Activated CD4-positive, alpha-beta T cell treated with anti-CD3 and anti-CD28 coated beads for 1 hour (primary cell): ENCODE measurements around the gene TFDP2.
"Not testable (repeated sequence)": the region's sequence is repeated elsewhere in the genome, so short reads cannot be mapped to it uniquely, and the experiment has no call there.

ENCODE experiments used
- DNase-seq: peaks from one replicate; pipeline ENCODE4 v3.0.0-alpha.2; 2020

The TFDP2 gene

DNA sequence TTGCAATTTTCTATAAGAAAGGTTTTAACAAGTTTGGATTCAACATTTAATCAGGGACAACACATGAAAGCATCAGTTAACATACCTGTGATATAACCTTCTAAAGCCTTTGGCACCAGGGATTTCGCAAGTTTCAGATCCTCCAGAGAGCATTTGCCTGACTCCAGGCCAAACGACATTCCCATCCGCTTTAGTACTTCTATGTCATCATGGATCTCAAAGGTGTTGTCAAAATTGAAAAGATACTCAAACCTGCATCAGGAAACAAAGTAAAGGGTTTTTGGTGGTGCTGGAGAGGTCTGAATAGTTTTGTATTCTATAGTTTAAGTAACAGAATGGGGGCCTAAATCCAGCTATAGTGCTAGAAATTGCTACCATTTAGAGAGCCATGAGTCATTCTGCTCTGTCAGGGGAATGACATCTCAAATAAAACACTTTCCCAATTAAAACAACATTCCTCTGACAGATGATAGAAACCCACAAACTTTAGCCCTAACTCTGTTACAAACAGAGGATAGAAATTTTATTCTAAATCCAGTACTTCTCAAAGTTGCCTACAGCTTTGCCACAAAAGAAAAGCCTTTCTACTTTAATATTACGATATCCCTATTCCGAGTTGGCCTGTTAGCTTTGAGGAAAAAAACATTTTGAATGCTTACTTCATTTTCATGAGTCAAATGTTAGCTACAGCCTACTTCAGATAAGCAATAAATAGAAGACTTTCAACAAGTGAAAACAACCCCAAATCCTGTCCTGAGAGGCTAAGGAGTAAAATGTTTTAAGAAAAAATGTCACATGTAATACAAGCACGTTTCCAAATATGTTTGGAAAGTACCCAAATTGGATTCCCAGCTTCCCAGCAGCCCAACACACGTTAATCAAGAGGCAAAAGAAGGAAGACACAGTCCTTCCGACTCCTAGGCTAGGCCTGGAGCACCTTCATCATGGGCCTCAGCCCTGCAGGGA lies 189.5 kb downstream of the TFDP2 start:
- DNase-seq = no peak

DNA sequence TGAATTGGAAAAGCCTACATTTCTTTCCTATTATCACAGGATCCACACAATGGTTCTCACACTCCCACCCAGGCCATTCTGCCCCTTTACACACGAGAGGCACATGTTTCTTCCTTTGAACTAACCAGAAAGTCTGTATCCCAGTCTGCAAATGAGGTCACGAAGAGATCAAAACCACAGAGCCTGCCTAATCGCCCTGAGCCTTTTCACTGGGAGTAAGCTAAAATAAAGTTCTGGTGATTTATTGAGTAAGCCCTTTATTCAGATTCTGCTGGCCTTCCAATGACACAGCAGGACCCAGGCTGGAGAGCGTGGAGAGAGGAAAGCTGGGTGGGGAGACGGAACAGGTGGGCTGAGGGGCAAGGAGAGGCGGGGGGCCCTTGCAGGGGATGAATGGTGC lies 194.2 kb downstream of the TFDP2 start:
- no peak for DNase-seq

DNA sequence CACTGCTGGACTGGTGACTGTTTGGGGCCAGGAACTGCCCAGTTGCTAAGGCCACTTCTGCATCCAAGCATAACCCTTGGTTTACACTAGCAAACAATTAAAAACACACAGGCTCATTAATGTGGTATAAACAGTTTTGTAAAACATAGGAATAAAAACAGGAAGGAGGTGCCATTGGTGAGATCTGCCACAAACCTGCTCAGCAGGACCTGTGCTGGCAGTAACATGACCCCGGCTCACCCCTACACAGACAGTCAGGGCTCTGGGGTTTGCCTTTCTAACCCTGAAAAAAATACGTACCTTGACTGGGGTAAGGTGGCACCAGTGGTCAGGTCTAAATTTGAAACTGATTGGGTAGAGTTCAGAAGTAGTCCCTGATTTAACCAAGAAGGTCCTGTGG lies 196.7 kb downstream of the TFDP2 start:
- no peak for DNase-seq

DNA sequence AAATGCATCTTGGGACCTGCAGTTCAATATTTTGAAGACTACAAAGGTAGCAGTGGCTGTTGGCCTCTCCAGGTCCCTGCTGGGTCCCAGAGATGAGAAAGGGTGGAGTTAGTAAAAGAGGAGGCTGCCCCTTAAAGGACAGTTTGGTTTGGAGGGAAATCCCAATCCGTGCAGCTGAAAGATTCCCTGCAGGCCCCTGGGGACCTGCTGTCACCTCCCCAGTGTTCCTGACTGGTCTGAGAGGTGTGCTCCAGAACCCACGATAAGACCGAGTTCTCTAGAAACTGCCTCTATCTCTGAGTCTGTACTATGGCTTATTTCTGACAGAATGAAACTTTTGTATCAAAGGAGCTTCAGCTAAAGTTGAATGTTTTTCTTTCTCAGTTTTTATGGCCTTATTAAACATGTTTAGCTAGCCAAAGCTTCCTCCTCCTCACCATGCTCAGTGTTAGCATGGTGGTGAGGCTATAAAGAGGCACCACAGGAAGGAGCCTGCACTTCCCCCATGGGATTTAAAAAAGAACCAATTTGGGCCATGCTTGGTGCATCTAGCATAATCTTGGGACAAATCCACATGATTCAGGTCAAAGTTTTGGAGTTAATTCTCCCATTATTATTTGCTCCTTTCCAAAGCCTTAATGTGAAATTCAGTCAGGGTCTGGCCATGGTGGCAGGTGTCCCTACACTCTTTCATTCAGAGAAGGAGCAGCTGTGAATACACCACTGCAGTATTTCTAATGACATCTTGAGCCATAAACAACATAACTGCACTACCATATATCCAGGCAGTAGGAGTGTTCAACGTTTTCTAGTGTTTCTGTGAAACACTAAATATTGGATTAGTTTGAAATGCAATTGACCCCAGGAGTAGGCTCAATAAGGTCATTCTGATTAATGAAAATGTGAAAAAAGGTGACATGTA lies 198.5 kb downstream of the TFDP2 start:
- no peak for DNase-seq

DNA sequence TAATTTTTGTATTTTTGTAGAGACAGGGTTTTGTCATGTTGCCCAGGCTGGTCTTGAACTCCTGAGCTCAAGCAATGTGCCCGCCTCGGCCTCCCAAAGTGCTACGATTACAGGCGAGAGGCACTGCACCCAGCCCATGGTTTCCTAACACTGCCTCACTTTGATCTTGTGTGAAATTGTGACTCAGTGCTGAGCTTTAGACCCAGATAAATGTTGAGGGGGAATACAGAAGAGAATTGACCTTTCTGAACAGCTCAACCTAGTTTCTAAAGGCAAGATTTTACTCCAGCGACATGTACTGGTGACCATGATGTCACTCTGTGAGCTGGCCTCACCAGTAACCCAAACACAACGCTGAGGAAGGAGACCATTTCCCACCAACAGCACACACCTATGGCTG lies 199.4 kb downstream of the TFDP2 start:
- no peak for DNase-seq

DNA sequence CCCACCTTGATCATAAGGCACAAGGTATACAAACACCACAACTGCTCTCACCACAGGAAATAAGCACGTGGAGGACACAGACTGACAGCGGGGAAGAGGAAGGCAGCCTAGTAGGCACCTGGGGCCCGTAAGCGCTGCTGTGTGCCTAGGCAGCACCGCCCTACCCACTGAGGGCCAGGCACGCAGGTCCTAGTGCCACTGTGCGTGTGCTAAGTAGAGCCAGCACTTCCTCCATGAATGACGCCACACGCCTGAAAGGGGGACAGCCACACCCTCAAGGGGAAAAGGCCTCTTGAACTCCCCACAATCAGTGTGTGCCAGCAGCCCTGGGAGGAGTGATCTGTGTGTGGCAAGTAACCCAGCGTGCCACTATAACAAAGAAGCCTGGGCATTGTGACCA lies 199.9 kb downstream of the TFDP2 start:
- DNase-seq = no peak

DNA sequence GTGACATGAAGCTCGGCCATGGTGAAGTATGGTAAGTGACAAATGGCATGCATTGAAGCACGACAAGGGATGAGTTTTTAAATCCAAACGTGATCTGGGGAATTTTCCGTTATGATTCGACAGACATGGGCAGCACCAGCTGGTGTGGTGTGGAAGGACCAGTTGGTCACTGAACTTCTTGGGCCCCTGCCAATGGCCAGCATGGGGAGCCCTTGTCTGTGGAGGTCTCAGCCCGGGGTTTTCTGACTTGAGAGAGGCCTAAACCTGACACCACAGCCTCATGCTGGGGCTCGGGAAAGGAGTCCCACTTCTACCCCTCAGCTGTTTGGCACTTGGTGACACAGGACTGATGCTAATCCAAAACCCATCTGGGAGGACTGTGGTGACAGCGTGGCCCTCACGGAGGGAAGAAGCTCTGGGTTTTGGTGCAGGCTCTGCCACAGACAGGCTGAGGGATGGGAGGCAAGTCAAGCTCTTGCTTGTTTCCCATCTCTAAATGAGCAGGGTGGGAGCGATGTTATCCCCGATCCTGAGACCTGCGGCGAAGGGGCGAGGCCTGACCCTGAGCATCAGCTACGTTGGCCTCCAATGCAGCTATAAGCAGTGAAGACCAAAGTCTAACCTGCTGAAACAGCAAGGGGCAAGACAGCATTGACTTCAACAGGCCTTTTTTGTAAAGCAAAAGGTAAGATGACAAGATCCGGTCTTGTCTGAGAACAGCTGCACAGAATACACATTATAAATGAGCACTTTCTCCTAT lies 203.4 kb downstream of the TFDP2 start:
- DNase-seq = no peak

DNA sequence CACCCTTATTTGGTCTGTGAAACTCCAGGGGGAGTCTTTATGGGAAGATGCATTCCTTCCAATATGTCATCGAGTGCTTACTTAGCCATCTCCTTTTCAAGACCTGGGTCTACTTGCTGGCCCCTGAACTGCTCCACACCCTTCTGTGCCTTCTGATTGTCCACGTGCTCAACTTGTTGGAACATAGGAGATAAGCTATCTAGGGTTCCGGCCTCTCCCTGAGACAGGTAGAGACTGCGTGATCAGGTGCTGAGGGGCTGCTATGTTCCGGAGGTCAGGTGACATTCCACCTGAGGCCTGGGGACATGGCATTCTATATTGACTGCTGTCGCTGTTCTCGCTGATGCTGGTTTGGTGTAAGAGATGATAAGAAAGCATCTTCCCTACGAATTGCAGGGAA lies 207.3 kb downstream of the TFDP2 start:
- no peak for DNase-seq

DNA sequence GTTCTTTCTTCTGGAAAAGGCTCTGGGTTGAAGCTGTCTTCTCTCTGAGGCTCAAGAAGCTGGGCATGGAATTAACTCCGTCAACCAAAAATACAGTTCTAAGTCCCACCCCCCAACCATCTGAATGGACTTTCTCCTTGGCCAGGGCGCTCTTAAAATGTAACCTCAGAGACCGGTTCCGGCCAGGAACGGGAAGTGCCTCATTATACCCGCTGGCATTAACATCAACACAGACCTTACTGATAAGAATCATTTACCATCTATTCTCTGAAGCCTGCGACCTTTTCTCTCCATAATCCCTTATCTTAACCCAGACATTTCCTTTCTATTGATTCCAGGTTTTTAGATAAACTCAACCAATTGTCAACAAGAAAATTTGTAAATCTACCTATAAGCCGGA lies 208.3 kb downstream of the TFDP2 start:
- DNase-seq = no peak

DNA sequence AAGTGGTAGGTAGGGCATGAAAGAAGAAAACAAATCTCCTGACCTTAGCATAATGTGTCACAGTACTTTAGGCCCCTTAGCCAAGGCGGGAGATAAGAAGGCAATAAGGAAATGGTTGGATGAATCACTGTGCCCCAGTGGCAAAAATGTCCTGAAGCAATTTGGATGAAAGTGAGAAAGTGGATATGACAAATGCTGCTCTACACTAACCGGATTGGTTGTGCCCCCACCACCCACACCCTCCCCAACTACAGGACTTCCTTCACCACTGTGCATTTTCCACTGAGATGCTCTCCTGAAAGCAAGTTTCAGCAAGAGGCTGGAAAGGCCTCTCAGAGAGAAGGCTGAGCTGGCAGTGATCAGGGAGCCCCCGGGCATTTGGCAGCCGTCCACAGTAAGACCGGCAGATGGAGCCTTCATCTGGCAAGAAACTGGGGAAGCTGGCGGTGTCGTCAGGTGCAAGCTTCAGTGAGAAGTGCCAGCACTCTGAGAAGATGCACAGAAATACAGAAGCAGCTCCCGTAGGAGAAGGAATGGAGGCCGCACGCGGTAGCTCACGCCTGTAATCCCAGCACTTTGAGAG lies 209.1 kb downstream of the TFDP2 start:
- no peak for DNase-seq

DNA sequence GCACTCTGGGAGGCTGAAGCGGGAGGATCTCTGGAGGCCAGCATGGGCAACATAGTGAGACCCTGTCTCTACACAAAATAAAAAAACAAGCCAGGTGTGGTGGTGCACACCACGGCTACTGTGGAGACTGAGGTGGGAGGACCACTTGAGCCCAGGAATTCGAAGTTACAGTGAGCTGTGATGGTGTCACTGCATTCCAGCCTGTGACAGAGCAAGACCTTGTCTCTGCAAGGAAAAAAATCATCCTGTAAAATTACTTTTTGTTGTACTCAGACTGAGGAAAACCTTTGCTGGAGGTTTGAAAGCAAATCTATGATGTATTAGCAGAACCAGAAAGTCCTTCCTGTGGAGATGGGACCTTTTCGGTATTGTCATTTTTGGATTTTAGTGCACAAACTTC lies 209.6 kb downstream of the TFDP2 start:
- no peak for DNase-seq

DNA sequence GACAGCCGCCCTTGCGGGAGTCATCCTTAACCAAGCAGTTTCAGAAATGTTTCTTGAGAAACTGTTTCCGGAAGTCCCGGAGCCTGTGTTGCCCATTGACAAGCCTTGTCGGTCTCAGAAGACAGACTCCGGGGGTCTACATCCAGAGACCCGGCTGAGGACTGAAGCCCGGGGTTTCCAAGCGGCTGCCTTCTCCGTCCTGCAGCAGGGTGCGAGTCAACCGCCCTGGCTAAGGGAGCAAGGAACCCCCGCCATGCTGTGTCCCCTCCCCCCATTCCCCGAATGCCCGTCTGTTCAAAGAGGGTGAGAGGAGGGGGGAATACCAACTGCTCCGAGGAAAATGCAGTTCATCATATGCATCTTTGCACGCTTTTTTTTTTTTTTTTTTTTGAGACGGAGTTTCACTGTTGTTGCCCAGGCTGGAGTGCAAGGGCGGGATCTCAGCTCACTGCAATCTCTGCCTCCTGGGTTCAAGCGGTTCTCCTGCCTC lies 211.3 kb downstream of the TFDP2 start:
- DNase-seq = no peak

DNA sequence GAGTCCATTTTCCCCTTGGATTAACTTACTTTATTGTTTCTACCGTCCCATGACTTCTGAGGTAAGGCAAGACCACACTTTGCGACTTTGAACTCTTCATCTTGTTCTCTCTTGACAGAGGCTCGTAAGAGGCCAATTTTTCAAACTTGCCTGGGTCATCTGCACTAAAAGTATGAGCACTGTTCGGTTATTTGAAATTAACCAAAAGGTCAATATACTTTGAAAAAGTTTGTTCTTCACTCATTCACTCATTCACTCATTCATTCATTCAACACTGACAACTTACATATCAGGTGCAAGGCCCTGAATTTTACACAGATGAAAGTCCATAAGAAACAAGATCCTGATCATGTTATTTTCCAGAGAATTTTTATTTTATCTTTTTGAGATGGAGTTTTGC lies 215.0 kb downstream of the TFDP2 start:
- DNase-seq = no peak

DNA sequence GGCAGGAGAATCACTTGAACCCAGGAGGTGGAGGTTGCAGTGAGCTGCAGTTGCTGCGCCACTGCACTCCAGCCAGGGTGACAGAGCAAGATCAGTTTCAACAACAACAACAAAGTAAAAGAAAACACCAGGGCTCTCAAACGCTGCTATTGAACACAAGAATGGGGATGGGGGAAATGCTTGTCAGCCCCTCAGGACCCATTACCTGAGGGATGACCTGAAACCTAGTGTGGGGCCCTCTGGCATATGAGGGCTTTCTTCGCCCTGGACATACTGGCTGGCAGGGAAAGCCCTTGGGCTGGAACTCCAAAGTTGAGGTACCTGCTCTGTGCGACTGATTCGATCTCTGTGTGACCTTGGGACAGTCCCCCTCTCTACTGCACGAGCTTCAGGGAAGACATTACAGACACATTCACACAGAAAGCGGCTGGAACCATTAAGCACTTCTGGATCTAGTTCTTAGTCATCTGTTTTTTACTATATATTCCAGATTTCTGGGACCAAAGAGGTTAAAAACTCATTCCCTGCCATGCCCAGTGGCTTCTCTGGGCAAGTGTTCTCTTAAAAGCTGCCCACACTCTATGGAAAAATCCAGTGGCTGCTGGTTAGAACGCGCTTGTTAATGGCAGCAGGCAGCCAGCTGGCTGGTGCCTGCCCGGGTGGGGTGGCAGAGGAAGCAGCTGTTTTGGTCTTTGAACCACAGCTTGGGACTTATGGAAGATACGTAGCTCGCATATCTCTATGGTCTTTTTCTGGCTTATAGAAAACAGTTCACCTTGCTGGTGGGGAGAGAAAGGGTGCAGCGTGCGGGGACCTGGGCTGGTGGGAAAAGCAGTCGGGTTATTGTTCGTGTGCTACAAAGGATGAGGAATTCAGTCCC lies 215.7 kb downstream of the TFDP2 start:
- no peak for DNase-seq

DNA sequence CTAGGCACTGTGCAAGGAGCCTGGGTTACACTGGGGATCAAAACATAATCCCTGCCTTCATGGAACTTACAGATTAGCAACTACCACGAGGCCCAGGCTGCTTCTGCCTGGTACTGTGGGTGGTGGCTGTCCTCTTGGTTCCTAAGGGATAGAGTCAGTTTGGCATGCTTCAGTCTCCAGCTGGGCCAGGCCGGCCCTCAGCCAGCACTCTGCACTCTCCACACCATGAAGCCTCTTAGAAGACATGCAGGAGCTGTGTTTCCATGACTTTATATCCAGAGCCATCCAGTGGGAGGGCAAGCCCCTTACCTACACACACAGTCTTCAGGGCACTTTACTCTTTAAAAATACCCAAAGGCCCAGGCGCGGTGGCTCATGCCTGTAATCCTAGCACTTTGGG lies 218.5 kb downstream of the TFDP2 start:
- no peak for DNase-seq

DNA sequence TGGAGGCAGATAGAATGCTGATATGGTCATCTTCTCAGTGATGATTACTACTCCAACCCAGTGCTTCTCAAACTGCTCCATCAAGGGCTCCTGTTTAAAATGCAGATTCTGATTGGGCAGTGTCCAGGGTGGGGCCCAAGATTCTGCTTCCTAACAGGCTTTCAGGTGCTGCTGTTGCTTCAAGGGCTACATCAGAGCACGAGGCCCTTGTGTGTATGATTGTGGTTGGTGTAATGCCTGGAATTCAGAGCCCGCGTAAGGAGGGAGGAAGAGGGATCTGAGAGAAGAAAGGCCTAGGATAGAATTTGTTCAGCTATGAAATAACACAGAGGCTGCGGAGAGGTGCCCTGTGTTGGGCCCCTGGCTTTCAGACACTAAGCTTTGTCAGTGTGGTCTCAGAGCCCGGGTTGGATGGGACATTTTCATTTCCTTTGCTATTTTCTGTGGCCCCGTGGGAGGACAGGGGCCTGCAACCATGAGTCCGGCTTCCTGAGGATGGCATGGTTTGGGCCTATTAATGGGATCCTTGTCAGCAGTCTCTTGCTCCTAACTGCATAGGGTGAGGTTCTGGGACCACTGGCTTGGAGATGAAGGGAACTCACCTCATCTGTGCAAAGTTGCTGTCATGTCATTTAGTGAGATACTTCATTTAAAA lies 219.9 kb downstream of the TFDP2 start:
- no peak for DNase-seq

DNA sequence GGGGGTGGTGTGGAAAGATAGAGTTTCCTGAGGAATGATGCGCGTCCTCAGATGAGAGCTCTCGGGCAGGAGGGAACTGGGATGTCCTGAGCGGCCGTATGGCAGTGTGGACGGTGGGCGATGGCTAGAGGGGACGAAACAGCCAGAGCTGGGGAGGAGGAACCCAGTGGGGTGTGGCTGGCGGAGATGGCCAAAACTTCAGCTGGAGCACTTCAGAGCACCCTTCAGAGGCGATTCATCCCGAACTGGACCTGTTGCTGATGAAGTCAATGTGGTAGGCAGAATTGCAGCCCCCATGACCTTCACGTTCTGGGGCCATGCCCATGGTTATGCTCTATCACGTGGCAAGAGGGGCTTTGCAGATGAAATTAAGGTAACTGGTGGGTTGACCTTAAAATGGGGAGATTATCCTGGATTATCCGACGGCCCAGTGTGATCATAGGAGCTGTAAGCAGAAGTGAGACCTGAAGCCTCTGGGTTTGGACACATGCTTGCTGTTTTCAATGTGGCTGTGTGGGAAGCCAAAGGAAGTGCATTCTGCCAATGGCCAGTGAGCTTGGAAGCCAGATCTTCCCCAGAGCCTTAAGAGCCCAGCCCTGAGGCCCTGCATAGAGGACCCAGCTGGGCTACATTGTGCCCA lies 220.6 kb downstream of the TFDP2 start:
- DNase-seq = no peak

DNA sequence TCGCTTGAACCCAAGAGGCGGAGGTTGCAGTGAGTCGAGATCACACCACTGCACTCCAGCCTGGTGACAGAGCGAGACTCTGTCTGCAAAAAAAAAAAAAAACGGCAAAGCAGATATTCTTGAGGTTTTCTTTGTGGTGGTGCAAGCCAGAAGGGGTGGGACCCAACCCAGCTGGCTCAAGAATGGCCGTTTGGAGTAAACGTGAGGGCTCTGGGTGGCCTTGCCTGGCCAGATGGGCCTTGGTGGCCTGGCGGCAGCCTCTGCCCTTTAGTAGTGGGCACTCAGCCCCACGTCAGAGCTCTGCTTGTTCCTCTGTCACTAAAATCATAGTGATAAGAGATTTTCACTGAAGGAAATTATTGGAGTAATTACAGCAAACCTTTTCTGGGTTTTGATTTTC lies 222.4 kb downstream of the TFDP2 start:
- no peak for DNase-seq

DNA sequence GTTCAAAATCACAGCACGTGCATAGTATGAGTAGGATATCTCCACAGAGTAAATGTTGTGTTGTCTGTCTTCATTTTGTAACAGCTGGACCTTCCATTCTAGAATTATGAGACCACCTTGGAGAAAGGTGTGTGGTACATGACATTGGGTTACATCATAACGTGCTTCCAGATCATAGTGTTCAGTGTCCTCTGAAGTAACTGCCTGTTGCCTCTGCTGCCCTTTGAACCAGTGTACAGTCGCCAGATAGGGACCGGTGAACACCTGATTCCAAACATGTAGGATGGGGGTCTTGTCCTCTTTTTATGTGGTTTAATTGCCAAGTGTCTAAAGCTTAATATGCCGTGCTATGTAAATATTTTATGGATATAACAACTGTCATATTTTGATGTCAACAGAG lies 223.7 kb downstream of the TFDP2 start:
- DNase-seq = not testable (repeated sequence)

DNA sequence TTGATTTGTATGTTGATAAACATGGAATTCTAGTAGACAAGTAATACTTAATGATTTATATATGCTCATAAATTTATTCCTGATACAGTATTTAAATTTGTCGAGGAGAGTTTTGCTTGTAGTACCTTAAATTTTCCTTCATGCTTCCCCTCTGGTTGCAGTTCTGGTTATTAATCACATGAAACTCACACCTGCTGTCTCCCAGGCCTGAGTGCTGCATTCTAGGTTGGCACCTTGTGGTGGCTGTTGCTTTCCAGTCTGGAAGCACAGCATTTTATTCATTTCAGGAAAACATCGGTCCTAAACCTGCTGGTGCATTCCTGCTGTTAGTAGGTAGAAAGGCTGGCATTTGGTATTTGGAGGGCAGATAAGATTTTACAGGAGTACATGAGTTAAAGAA lies 228.0 kb downstream of the TFDP2 start:
- DNase-seq = no peak
